HUES6 (cell line): ENCODE data around the gene IMMT.
"Not testable (repeated sequence)": the region's sequence is repeated elsewhere in the genome, so short reads cannot be mapped to it uniquely, and the experiment has no call there.

Source experiments
- H3K27ac ChIP-seq: 2 replicates; pipeline ENCODE4 v1.7.0; 2013; ENCODE audit warnings: low read depth, mild to moderate bottlenecking, low read length, inconsistent platforms
- H3K27me3 ChIP-seq: 2 replicates; pipeline ENCODE4 v1.6.1; 2013; ENCODE audit warnings: low read length; ENCODE audit not compliant: control insufficient read depth, insufficient read depth
- H3K36me3 ChIP-seq: 2 replicates; pipeline ENCODE4 v1.6.1; 2013; ENCODE audit warnings: low read length; ENCODE audit not compliant: control insufficient read depth, insufficient read depth
- H3K4me1 ChIP-seq: 2 replicates; pipeline ENCODE4 v1.6.1; 2013; ENCODE audit warnings: low read length; ENCODE audit not compliant: control insufficient read depth, insufficient read depth
- H3K4me3 ChIP-seq: 2 replicates; pipeline ENCODE4 v1.5.1; 2013; ENCODE audit warnings: low read depth, low read length
- H3K9ac ChIP-seq: one replicate; pipeline ENCODE4 v1.6.1; 2013; ENCODE audit warnings: mild to moderate bottlenecking, low read length
- H3K9me3 ChIP-seq: 2 replicates; pipeline ENCODE4 v1.6.1; 2013; ENCODE audit warnings: low read depth, low read length; ENCODE audit not compliant: control insufficient read depth, insufficient read depth

IMMT gene

GRCh38 chr2:86201671-86202335 lies 6.5 kb upstream of the IMMT start:
- peak overlapping the region; percentile 4 for H3K4me3 ChIP-seq
- H3K9me3 ChIP-seq, result no peaks in the 10 kb centered on the region
- no peak overlapping the region for H3K9ac ChIP-seq
- peaks cover 12% of the 10 kb centered on the region for H3K36me3 ChIP-seq
- H3K27ac ChIP-seq, result no peak overlapping the region
- no peaks in the 10 kb centered on the region for H3K27me3 ChIP-seq
- peaks cover 12% of the 10 kb centered on the region for H3K4me1 ChIP-seq

- not testable (repeated sequence) for H3K9me3 ChIP-seq, H3K27me3 ChIP-seq, H3K27ac ChIP-seq, H3K36me3 ChIP-seq, H3K9ac ChIP-seq
- peaks cover 12% of the 10 kb centered on the region for H3K4me1 ChIP-seq
- peak overlapping the region; percentile 75 for H3K4me3 ChIP-seq
These were observed 5.3 kb upstream of the IMMT start for GRCh38 chr2:86200564-86200963.

GRCh38 chr2:86199834-86200177 lies 4.5 kb upstream of the IMMT start:
- H3K9ac ChIP-seq, result peak overlapping the region; percentile 76
- H3K9me3 ChIP-seq, result no peaks in the 10 kb centered on the region
- H3K27me3 ChIP-seq, result no peaks in the 10 kb centered on the region
- peak overlapping the region; percentile 75 for H3K4me3 ChIP-seq
- H3K36me3 ChIP-seq, result no peaks in the 10 kb centered on the region
- H3K27ac ChIP-seq, result peak overlapping the region; percentile 1; the same call in 1 of the 2 replicates
- H3K4me1 ChIP-seq, result peaks cover 12% of the 10 kb centered on the region

- Histone ChIP-seq H3K4me3 (peak overlapping the region; percentile 96), H3K36me3 (no peaks in the 10 kb centered on the region), H3K27ac (0 out of 2 replicates have a peak overlapping the region, but pooled peaks have one; percentile 8), H3K9me3 (no peaks in the 10 kb centered on the region), H3K4me1 (peaks cover 5% of the 10 kb centered on the region; the same call in 1 of the 2 replicates), H3K9ac (peak overlapping the region; percentile 99), H3K27me3 (no peaks in the 10 kb centered on the region)
These were observed 636 bp upstream of the IMMT start for GRCh38 chr2:86195808-86196387.

GRCh38 chr2:86194751-86195054 lies 559 bp downstream of the IMMT start:
- peak overlapping the region; percentile 99 for H3K9ac ChIP-seq
- no peaks in the 10 kb centered on the region for H3K27me3 ChIP-seq
- no peak overlapping the region; the same call in 1 of the 2 replicates for H3K27ac ChIP-seq
- peak overlapping the region; percentile 96 for H3K4me3 ChIP-seq
- no peaks in the 10 kb centered on the region for H3K9me3 ChIP-seq
- peaks cover 5% of the 10 kb centered on the region; the same call in 1 of the 2 replicates for H3K4me1 ChIP-seq
- peaks cover 5% of the 10 kb centered on the region; the same call in 1 of the 2 replicates for H3K36me3 ChIP-seq

GRCh38 chr2:86193901-86194567 lies 1.2 kb downstream of the IMMT start:
- Histone ChIP-seq H3K9me3 (no peaks in the 10 kb centered on the region), H3K4me3 (peak overlapping the region; percentile 96), H3K9ac (peak overlapping the region; percentile 73), H3K27me3 (no peaks in the 10 kb centered on the region), H3K27ac (no peak overlapping the region), H3K36me3 (peaks cover 5% of the 10 kb centered on the region; the same call in 1 of the 2 replicates), H3K4me1 (peaks cover 5% of the 10 kb centered on the region; the same call in 1 of the 2 replicates)

GRCh38 chr2:86189782-86190416 lies 5.4 kb downstream of the IMMT start:
- Histone ChIP-seq H3K27me3 (no peaks in the 10 kb centered on the region), H3K9ac (no peak overlapping the region), H3K4me3 (no peak overlapping the region), H3K36me3 (peaks cover 10% of the 10 kb centered on the region), H3K4me1 (peaks cover 5% of the 10 kb centered on the region; the same call in 1 of the 2 replicates), H3K9me3 (no peaks in the 10 kb centered on the region), H3K27ac (no peak overlapping the region)

- Histone ChIP-seq H3K4me1 (no peaks in the 10 kb centered on the region), H3K9ac (no peak overlapping the region), H3K9me3 (no peaks in the 10 kb centered on the region), H3K27me3 (no peaks in the 10 kb centered on the region), H3K4me3 (no peak overlapping the region), H3K27ac (no peak overlapping the region), H3K36me3 (peaks cover 10% of the 10 kb centered on the region)
These were observed 8.8 kb downstream of the IMMT start for GRCh38 chr2:86186431-86186830.

GRCh38 chr2:86185517-86186212 lies 9.6 kb downstream of the IMMT start:
- H3K27me3 ChIP-seq, result no peaks in the 10 kb centered on the region
- peaks cover 16% of the 10 kb centered on the region for H3K36me3 ChIP-seq
- no peaks in the 10 kb centered on the region for H3K9me3 ChIP-seq
- H3K9ac ChIP-seq, result no peak overlapping the region
- no peak overlapping the region for H3K4me3 ChIP-seq
- no peaks in the 10 kb centered on the region for H3K4me1 ChIP-seq
- no peak overlapping the region for H3K27ac ChIP-seq

GRCh38 chr2:86176597-86176996 lies 18.7 kb downstream of the IMMT start:
- Histone ChIP-seq H3K4me1 (no peaks in the 10 kb centered on the region), H3K36me3 (peaks cover 58% of the 10 kb centered on the region)

More at GRCh38 chr2:86176597-86176996, 18.7 kb downstream of the IMMT start:
- Histone ChIP-seq H3K4me3 (no peak overlapping the region), H3K9me3 (no peaks in the 10 kb centered on the region), H3K27me3 (no peaks in the 10 kb centered on the region), H3K9ac (no peak overlapping the region), H3K27ac (no peak overlapping the region)
